ENCODE results near the gene SIRPA.

The SIRPA gene

DNA sequence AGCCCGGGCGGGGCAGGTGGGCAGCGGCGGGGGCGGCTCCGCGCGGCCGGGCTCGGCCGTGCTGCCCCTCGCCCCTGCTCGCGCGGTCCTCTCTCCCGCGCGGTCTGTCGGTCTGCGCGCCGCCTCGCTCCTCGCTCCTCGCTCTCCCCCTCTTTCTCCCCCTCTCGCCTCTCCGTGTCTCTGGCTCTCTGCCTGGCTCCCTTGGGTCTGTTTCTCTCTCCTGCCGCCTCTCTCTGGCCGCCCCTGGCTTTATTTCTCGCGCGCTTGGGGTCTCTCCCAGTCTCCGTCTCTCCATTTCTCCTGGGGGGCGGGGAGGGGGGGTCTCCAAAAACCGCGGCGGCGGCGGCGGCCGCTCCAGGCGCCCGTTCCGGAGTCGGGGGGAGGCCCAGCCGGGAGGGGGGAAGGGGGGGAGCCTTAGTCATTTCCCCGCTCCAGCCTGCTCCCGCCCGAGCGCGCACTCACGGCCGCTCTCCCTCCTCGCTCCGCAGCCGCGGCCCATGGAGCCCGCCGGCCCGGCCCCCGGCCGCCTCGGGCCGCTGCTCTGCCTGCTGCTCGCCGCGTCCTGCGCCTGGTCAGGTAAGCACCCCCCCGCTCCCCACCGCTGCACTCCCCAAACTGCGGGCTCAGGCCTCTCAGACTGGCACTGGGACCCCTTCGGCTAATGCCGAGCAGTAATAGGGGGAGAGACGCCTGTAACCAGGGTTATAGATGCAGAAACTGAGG, at the start of gene SIRPA:
SIRPA (plus strand) TSS at position 457 of the 723 bp plus-strand sequence; CDS start at position 498, 41 bp downstream.
- no peak for DNase-seq (ENCODE audit: low read depth)

DNA sequence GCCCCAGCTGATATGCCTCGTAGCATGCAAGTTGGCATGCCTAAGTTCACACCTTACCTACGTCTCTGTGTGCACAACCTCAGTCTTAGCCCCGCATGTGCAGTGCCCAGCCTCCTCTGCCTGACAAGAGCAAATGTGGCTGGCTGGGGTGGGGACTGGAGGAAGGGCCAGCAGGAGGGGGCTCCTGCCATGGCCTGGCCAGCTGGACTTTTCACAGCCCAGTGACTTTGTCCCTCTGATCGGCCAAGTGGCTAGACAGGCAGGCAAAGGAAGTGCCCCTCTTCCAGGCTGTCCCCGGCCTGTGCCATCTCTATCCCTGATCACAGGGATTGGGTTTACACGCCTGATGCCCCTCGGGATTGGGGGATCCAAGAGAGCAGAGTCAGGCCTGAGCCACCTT, 49.5 kb upstream of the SIRPA start:
- DNase-seq (ENCODE audit: low read depth) = no peak

DNA sequence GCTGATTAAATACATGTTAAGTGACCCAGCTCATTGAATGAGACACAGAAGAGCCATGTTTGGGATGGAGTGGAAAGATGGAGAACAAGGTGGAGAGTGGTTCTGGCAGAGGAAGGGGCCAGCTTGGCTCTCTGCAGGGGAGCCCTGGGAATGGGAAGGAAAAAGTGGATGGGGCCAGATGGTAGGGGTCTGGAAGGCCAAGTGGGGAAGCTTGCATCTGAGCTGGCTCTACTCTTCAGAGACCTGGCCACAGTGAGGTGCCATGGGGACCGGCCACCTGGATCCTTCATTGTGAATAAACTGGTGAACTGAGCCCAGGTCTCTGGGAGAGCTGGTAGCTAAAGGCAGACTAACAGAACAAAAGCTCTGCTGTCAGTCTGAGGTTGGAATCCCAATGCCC, 48.9 kb upstream of the SIRPA start:
- no peak for DNase-seq (ENCODE audit: low read depth)

DNA sequence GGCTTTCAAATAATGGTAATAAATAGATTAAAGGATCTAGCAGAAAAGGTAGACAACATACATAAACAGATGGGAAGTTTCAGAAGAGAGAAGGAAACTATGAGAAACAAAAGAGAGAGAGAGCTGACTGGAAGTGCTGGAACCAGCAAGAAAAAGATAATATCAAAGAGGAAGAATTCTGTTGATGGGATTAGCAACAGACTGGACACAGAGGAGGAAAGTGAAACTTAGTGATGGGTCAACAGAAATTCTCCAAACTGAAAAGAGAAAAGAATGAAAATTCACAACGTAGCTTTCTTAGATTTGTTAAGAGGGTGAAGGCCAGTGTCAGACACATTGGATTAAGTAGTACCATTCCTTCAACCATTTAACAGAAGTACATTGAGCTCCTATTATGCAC, 48.3 kb upstream of the SIRPA start:
- DNase-seq (ENCODE audit: low read depth) = no peak

DNA sequence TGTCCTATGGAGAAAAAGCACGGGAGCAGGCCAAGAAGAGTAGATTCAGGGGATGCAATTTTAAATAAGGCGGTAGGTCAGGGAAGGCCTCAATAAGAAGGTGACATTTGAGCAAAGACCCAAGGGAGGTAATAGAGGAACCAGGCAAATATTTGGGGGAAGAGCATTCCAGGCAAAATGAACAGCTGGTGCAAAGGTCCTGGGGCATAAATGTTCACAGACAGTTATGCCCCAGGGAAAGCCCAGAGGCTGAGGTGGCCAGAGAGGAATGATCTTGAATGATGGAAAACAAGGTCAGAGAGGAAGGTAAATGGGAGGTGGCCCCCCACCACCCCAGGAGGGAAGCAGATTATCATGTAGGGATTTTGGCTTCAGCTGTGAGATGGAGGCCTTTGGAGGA, 47.4 kb upstream of the SIRPA start:
- DNase-seq (ENCODE audit: low read depth) = no peak

DNA sequence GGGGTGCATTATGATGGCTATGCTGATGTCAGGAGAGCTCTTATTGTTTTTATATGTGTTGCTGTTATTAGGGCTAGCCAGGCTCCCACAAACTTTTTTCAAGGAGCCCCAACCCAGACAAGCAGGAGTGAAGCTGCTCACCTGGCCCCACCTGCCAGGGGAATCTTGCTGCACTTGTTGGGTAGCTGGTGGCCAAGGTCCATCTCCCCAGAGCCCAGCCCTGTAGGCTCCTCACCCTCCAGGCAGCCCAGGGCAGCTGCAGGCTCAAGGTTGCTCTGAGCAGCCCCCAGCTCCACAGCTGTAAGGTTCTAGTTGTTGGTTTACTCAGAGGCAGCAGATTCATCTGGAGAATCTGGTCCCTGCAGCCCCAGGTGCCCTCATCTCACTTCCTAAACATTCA, 46.8 kb upstream of the SIRPA start:
- DNase-seq (ENCODE audit: low read depth) = no peak

DNA sequence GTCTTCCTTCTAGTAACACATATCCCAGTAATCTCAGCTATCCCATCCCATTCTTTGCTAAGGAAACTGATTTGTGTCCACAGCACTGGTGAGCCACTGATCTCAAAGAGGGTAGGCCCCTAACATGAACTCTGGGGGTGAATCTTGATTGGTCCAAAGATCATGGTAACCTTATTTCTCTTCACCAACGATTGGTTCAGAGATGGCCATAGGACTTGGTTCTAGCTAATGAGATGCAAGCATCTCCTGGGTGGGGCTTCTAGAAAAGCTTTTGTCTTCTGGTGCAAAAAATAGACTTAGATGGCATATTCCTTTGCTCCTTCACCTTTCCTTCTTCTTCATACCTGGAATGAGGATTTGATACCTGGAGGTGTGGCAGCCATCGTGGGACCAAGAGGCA, 43.8 kb upstream of the SIRPA start:
- DNase-seq (ENCODE audit: low read depth) = no peak

DNA sequence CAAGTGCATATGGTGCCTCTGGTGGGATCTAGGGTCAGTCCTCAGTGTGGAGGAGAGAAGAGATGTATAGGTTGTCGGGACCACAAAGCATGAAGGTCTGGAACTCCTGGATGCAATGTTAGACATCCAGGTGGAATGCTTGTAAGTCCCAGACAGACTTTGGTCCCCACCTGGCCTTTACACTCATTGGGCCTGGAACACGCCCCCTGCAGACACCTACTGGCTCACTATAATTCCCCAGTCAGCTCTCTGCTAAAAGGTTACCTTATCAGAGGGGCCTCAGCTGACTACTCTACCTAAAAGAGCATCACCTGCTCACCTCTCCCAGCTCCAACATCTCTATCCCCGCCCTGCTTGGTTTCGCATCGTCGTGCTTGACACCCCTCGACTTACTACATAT, 41.7 kb upstream of the SIRPA start:
- DNase-seq (ENCODE audit: low read depth) = no peak

DNA sequence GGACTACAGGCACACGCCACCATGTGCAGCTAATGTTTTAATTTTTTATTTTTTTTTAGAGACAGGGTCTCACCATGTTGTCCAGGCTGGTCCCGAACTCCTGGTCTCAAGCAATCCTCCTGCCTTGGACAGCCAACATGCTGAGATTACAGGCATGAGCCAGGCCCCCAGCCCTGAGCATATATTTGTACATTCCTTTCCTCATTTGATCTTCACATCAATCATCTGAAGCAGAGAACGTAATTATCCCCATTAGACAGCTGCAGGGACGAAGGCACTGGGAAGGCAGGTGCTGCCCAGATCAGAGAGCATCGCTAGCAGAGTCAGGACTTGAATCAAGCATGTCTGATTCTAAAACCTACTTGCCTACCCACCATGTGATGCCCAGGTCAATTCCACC, 41.0 kb upstream of the SIRPA start:
- DNase-seq (ENCODE audit: low read depth) = no peak

DNA sequence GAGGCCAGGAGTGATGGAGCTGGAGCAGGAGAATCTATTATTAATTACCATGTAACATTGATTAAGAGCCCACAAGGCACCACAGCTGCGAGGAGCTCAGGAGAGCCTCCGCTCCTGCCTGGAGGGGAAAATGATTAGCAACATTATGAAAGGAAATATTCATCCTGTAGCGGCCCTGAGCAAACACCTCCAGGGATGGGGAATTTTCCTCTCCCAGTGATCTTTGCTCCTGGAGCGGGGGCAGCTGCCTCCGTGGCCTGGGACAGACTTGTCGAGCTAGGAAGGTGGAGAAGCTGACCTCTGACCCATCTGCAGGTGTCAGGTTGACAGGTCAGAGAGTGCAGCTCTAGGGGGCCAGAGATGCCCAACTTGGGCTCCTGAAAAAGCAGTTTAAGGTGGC, 40.1 kb upstream of the SIRPA start:
- DNase-seq (ENCODE audit: low read depth) = no peak

DNA sequence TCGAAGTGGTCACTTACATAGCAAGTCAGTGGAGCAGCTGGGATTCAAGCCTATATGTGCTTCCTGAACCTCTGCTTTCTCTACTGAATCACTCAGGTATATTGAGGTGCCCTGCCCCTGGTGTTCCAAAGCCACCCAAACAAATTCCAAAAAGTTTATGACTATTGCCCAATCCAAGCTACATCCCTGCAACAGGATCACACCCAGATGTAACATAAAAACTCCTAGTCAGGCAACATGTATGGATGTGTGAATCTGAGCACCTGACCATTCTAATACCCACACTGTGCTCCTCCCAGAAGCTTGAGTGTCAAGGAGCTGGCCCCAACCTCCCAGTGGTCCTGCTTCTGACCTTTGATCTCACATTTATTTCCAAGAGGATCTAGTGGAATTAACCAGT, 39.5 kb upstream of the SIRPA start:
- no peak for DNase-seq (ENCODE audit: low read depth)

DNA sequence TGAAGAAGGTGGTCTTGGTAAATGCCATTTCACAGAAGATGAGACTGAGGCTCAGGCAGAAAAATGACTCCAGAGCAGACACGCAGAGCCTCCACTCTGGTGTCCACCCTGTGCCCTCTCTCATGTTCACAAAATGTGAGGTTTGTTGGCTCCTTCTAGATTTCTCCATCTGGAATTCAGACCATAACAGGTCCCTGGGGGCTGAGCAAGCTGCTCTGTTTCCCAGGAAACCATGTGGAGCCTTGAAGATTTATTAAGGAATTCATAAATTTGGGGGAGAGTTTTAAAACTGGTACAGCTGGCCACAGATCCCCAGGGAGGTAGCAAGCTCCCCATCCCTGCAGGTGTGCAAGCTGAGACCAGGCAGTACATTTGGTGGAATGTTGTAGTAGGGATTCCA, 38.8 kb upstream of the SIRPA start:
- DNase-seq (ENCODE audit: low read depth) = no peak

DNA sequence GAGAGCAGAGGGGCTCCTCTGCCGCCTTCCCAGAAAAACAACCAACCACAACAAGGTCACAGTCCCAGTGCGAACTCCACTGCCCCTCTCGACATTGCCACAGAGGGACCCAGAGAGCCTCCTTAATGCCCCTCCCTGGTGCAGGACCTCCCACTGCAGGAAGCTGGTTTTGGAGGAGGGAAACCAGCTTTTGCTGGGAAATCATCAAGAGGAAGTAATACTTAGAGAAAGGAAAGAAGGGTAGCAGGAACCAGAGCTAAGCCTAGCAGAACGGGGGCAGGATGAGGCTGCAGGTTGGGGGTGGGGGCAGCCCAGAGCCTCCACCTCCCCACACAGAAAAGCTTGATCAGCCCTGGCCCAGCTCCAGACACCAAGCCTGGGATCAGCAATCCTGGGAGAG, 37.7 kb upstream of the SIRPA start:
- no peak for DNase-seq (ENCODE audit: low read depth)

DNA sequence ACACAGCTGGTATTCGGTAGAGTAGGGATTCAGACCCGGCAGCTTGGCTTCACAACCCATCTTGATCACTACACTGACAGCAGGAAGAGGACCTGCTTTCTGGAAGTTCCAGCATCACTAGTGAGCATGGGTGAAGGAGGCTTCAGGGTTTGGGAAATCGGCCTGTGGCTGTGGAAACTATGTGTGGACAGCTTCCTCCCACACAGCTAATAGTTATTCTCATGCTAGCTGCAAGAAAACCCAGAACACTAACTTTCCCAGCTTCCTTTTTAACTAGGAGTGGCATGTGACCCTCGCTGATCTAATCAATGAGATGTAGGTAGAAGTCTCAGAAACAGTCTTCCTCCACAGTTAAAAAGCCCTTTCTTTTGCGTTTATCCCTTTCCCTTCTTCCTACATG, 36.3 kb upstream of the SIRPA start:
- no peak for DNase-seq (ENCODE audit: low read depth)

DNA sequence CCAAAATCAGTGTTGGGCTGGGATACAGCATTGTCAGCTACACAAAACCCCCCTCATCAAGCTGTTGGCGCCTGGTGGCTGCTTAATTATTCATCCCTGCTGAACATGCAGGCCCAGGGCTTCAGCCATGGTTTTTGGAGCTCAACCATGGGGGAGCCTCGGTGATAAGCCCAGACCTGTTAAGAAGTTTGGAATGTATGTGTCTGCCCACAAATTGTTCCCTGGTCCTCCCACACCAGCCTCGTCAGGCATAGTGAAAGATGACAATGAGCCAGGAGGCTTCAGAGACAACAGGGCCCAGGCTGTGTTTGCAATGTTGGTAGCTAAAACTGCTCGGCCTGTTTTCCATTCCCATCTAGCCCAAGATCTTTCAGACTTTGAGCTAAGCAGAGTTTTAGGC, 34.8 kb upstream of the SIRPA start:
- peak; percentile 37 for DNase-seq (ENCODE audit: low read depth)

DNA sequence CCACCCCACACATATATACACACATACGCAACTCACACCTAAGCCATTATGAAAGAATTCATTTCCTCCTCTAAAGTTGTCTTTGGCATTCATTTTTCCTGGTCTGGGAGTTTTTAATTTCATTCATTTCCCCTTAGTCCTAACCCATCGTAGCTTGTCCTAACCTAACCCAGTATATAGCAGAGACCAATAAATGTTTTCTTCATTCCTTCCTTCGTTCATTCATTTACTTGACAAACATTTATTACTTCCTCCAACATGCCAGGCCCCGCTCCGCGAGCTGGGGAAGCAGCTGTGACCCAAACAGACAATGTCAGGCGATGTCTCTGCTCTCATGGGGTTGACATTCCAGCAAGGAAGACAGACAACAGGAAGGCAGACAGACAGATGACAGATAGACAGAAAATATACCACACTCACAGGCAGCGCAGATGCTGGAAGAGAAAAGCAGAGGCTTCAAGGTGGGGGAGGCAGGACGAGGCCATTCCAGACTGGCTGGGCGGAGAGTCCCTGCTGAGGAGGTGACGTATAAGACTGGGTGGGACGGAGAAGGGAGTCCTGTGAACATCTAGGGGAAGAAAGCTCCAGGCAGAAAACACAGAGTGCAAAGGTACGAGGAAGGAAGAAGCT, 33.7 kb upstream of the SIRPA start:
- DNase-seq (ENCODE audit: low read depth) = no peak

DNA sequence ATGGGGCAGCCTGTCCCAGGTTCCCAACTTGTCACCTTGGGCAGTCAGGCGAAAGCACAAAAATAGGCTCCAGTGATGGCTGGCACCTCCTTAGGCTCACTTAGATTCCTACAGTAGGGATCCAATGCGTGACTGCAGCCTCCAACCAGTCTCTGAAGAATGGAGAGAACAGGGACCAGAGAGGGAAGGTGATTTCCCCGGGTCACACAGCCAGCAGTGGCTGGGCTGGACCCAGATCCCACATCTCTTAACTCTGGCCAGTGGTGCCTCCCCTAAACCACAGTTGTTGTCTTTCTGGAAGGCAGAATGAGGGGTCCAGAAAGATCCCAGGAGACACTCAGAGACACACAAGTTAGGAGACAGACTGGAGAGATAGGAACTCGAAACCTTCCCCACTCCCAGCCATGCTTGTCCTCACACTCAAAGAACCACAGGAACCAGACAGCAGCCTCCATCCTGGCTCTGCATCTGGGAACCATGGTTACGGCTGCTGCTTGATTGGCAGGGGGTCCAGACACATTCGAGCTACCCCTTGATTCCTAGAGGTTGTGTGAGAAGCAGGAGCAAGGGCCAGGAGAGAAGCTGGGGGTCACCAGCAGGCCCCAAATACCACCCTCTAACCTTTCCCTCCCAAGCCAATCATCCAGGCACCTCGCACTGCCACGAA, 33.1 kb upstream of the SIRPA start:
- DNase-seq (ENCODE audit: low read depth) = no peak

DNA sequence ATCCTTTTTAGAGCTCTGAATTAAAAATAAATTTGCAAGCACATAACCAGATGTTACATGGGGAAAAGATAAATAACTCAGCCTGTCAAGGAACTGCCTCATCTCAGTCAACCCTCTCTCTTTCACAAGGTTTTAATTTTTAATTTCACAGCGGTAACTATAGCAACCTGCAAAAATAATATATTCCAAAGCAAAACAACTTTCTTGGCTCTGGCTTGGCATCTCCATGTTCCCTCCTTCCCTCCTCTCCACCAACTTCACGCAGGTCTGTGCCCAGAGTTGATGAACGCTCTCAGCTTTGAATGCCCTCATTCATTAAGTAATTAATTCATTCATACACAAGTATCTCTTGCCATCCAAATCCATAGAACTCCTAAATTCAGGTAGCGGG, 32.5 kb upstream of the SIRPA start:
- DNase-seq (ENCODE audit: low read depth) = no peak

DNA sequence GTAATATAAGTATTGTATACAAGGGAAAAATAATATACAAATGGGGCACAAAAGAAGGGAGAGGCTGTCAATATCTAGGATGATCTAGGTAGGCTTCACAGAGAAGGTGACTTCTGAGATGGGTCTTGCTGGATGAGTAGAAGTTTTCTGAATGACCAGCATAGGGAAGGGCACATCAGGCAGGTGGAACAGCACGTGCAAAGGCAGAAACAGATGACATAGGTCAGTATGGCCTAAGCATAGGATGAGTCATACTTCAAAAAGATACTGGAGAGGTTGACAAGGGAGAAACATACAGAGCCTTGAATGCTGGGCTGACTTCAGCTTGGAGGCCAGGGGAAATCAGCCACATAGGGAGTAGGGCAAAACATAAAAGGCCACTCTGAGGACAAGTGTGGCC, 31.9 kb upstream of the SIRPA start:
- DNase-seq (ENCODE audit: low read depth) = no peak

DNA sequence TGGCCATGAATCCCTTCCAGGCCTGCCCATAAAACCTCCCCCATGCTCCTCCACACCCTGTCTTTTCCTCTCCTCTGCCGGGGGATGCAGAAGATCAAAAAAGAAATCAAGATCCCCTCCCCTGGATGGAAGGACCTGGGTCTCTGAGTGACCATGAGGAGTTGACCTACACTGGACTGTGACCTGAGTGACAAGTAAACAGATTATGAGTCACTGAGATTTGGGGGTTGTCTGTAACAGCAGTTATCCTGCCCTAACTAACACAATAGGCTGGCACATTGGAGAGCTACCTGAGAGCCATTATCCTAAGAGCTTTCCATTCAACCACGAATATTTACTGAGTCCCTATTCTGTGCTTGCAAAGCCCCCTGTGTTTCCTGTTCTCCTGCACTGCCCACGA, 28.4 kb upstream of the SIRPA start:
- no peak for DNase-seq (ENCODE audit: low read depth)

DNA sequence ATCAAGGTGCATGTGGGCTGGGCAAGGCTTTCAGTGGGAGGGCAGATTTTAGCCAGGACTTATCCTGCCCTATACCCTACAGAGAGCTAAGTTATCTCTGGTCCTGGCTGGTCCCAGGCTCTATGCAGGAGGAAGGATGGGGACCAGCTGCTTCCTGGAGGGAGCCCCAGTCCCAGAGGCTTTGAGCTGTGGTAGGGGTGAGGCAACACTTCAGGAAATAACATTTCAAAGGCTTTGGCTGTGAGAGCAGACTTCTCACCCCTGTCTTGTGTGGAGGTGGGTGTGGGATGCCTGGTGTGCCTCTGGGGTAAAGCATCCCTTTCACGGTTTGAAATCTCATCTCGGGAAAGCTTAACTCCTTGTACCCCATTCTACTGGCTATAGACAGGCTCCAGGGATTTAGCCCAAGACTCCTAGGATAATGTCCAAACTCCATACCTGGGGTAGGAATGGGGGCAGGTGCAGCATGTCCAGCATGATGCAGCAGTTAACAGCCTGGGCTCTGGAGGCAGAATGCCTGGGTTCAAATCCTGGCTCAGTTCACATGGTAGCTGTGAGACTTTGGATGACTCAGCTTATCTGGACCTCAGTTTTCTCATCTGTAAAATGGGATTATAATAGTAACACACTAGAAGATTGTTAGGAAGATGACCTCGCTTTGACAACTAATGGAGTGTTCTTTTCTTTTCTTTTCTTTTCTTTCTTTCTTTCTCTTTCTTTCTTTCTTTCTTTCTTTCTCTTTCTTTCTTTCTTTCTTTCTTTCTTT, 27.5 kb upstream of the SIRPA start:
- DNase-seq (ENCODE audit: low read depth) = no peak

DNA sequence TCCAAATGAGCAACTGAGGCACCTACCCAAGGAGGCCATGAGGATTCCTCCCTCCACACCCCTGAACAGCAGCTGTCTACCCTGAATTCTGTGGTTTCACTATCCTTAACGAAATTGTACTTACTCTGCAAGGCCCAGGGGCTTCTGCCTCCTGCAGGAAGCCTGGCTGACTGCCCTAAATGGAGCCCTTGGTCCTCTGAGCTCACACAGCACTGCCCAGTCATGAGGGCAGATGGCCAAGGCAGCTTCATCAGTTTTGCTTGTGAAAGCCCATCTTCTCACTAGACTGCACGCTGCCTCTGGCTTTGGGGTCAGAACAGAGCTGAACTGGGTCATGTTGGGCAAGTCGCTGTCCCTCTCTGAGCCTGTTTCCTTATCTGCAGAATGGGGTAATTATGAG, 26.4 kb upstream of the SIRPA start:
- no peak for DNase-seq (ENCODE audit: low read depth)

DNA sequence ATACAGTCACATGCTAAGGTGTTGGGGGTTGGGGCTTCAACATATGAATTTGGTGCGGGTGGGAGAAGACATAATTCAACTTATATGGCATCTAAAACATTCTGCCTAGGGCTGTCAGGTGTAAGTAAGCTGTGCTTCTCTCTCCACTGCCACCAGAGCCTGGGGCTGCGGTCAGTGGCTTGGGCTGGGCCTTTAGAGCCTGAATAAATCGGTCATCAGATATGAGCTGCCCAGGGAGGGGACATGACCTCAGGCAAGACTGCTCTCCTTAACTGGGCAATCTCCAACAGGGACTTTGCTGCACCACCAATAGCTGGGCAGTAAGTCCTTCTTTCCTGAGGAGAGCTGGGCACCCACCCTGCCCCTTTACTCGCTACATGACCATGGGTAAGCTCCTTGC, 24.9 kb upstream of the SIRPA start:
- DNase-seq (ENCODE audit: low read depth) = no peak

Measured in non-pigmented ciliary epithelial cell (primary cell).